PFSK-1 (cell line): ENCODE results near the gene SEMA3B.

Experiments
- FOXP2 ChIP-seq: optimal IDR thresholded peaks from 2 replicates; pipeline ENCODE3; 2011; ENCODE audit warnings: borderline replicate concordance, control low read depth, inconsistent platforms; ENCODE audit not compliant: insufficient read depth; ENCODE audit errors: extremely low read length, extremely low read depth
- POLR2AphosphoS5 ChIP-seq: IDR thresholded peaks from 2 replicates; pipeline ENCODE4 v1.6.1; 2012; ENCODE audit warnings: low read depth, mild to moderate bottlenecking, control low read depth, low read length, moderate library complexity
- REST ChIP-seq, 2 experiments: IDR thresholded peaks; 2 replicates each; pipeline versions ENCODE4 v1.6.1 to v1.8.0; 2011 to 2012; ENCODE audit warnings: low read depth in 2 of 2, low read length in 2 of 2, control low read depth in 1 of 2, inconsistent platforms in 1 of 2, mild to moderate bottlenecking in 1 of 2, moderate library complexity in 1 of 2; ENCODE audit not compliant: insufficient read depth in 1 of 2
- SIN3A ChIP-seq: IDR thresholded peaks from 2 replicates; pipeline ENCODE4 v1.6.1; 2012; ENCODE audit warnings: mild to moderate bottlenecking, low read length, moderate library complexity, borderline replicate concordance; ENCODE audit not compliant: insufficient read depth
- TAF1 ChIP-seq: IDR thresholded peaks from 2 replicates; pipeline ENCODE4 v1.6.1; 2012; ENCODE audit warnings: low read length, control low read depth, borderline replicate concordance; ENCODE audit not compliant: insufficient read depth

SEMA3B gene

DNA sequence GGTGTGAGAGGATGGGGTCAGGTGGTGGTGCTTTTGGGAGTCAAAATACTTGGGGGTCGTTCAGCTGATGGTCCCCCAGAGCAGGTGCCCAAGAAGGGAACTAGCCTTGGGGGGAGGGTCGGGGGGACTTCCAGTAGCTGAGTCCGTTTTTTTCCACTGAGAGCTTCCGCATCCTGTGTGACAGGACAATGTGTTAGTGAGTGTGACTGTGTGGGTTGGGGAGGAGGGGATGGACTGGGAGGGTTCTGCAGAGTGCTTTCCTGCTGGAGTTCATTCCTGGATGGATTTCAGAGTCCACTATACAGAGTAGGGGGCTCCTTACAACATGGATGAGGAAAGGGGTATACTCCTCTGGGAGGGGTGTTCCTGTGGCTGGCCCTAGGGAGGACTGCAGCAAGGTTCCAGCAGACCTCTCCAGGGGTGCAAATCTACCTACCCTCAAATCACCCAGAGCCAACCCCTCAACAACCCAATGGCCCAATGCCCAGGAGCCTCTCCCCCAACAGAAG, 54.2 kb downstream of the SEMA3B start:
- TF ChIP-seq SIN3A: no peak
- TF ChIP-seq REST (IDR thresholded peaks at IDR 0.05; ENCODE audit: insufficient read depth in 1 of 2, low read depth in 2 of 2, low read length in 2 of 2): no peak
- TF ChIP-seq POLR2AphosphoS5: no peak
- no peak for TF ChIP-seq TAF1
- no peak for TF ChIP-seq FOXP2

GRCh38 chr3:50323614-50324199, 54.8 kb downstream of the SEMA3B start:
- TF ChIP-seq REST (IDR thresholded peaks at IDR 0.05; ENCODE audit: insufficient read depth in 1 of 2, low read depth in 2 of 2, low read length in 2 of 2) (no peak), SIN3A (no peak), POLR2AphosphoS5 (no peak), FOXP2 (no peak), TAF1 (no peak)

GRCh38 chr3:50324351-50325112, 55.6 kb downstream of the SEMA3B start:
- no peak for TF ChIP-seq FOXP2
- no peak for TF ChIP-seq SIN3A
- TF ChIP-seq REST (IDR thresholded peaks at IDR 0.05; ENCODE audit: insufficient read depth in 1 of 2, low read depth in 2 of 2, low read length in 2 of 2): no peak
- TF ChIP-seq POLR2AphosphoS5: no peak
- TF ChIP-seq TAF1: no peak

DNA sequence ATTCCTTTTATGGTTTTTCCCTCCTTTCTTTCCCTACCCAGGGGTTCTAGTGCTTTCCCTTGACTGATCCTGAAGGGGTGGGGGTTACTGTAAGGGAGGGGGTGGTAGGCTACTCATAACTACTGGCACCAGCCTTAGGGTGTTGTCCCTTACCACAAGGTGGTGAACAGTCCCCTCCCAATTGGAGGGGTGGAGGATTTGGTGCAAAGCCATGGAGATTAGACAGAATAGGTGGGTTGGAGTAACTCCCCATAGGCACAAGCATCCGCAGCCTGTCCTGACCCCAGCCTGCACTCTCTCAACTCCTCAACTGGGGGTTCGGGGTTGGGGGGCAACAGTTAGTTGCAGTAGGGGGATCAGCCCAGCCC, 56.1 kb downstream of the SEMA3B start:
- TF ChIP-seq POLR2AphosphoS5 (no peak), REST (IDR thresholded peaks at IDR 0.05; ENCODE audit: insufficient read depth in 1 of 2, low read depth in 2 of 2, low read length in 2 of 2) (no peak), FOXP2 (no peak), SIN3A (no peak), TAF1 (no peak)
